DMS153 treated with DMSO at 0.1 percent for 48 hours (cell line): ENCODE data around the gene STRA6.

Experiments
- DNase-seq: peaks from one replicate; lab custom pipeline; 2025; ENCODE audit not compliant: unreplicated experiment; lab: John Stamatoyannopoulos, UW

Gene STRA6, protein sequence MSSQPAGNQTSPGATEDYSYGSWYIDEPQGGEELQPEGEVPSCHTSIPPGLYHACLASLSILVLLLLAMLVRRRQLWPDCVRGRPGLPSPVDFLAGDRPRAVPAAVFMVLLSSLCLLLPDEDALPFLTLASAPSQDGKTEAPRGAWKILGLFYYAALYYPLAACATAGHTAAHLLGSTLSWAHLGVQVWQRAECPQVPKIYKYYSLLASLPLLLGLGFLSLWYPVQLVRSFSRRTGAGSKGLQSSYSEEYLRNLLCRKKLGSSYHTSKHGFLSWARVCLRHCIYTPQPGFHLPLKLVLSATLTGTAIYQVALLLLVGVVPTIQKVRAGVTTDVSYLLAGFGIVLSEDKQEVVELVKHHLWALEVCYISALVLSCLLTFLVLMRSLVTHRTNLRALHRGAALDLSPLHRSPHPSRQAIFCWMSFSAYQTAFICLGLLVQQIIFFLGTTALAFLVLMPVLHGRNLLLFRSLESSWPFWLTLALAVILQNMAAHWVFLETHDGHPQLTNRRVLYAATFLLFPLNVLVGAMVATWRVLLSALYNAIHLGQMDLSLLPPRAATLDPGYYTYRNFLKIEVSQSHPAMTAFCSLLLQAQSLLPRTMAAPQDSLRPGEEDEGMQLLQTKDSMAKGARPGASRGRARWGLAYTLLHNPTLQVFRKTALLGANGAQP

DNA sequence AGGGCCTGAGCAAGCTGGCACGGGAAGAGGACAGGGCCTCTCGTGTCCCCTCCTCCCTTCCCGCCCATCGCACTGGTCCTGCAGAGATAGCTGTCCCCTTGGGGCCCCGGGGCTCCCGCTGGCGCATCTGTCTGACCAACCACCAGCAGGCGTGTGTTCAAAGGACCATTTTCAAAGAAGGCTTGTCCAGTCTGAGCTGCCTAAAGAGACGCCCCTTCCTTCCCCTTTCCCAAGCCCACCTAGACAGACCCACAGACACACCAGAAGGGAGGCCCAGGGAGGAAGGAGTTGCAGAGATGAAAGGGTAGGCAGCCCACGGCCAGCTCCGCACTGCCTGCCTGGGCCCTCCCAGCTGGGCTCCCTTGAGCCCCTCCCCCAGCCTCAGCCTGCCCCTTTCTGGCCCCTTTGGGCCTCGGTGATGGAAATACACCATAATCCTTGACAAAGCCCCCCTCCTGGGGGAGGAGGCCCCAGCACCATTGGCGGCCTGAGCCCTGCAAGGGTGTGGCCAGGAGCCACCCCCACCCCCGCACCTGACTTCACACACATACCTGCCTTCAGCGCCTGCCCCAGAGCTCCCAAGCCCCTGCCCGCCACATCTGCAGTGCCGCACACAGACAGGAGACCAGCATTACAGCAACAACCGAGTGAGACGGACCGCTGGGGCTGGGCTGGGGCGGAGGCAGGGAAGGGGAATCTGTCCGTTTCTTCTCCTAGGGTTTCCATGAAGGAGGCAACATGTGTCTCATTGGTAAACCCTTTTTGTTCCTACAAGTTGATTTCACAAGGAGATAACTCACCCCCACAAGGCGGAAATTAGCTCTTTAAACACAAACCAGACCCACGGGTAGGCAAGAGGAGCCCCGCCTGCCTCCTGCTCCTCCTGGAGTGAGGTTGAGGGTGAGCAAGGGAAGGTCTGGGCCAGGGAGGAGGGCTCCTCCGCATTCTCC lies at the start of gene STRA6:
STRA6 (minus strand) TSS at position 336 of the 950 bp plus-strand sequence. CDS start 520 bp downstream, outside the sequence.
- DNase-seq = peak; percentile 32

DNA sequence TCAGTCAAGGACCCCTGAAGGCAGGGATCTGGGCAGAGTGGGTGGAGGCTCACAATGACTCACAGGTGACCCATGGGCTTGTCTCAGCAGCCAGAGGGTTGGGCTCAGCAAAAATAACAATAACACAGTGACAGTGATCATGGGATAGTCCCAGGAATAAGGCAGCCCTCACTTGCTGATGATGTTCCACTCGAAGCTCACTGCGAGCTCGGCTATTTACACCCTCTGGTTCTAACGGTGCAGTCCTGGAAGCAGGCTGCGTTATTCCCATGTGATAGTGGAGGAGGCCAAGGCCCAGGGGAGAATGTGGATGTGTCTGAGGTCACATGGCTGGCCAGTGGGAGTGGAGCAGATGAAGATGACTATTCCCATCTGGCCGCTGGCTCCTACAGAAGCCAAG lies 49.7 kb upstream of the STRA6 start:
- no peak for DNase-seq

DNA sequence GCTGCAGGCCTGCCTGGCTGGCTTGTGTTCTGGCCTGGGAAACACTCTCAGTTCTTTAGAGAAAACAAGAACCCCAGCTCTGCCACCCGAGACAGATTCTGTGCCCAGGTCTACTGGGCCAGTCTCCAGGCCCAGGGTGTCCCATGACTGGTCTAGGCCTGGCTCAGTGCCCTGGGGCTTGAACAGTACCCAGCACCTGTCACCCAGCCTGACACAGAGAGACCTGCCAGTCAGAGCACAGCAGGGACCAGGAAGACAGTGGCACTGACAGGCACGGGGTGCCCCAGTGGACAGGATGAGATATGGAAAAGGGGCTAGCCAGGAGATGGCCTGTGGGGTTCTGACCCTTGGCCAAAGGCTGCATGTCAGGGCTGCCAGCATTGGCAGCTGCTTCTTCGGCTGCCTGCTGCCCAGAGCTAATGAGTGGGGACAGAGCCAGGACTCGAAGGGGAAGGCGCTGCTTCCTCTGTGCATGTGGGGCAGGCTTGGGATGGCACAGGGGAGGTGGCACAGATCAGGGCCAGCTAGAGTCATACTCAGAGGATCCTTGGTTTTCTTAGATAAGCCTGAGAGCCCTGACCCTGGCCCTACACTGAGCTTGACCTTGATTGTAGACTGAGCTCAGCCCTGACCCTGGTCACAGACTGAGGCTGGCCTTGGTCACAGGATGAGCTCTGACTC lies 48.7 kb upstream of the STRA6 start:
- DNase-seq = no peak

DNA sequence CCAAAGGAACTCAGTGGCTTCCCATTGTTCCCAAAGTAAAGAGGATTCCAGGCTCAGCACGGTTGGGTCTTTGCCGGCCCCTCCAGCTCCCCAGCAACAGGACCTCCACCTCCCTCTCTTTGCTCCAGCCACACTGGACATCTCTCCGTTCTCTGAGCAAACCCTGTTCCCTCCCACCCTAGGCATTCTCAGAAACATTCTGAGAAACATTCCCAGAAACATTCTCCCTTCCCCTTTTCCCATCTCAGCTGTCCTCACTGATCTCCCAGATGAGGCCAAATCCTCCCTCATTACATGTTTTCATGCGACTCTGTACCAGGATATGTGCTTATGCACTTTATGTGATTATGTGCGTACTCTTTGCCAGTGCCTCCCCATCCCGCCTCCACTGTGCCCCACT lies 47.7 kb upstream of the STRA6 start:
- DNase-seq = no peak

DNA sequence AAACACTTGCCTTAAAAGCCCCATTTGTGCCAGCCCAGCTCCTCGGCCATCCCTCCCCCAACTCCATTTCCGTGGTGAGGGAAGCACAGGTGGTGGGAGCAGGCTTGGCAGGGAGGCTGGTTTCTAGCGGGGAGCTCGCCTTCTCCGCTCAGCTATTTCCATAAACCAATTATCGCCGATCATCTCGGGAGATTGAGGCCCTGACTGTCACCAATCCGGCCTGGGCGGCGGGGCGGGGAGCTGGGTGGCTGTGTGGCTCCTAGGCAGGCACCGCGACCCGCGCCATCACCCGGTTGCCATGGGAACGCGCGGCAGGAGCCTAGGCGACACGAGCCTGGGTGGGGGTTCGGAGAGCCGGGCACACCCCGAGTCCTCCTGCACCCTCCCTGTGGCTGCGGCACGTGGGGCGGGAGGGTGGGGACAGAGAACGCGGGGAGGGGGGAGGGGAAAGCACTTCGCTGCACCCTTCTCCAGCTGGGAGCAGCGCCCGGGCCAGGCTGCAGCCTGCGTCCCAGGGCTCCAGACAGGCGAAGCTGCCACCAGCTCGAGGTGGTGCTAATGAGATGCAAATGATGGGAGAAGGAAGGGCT lies 42.9 kb upstream of the STRA6 start:
- DNase-seq = peak; percentile 54

DNA sequence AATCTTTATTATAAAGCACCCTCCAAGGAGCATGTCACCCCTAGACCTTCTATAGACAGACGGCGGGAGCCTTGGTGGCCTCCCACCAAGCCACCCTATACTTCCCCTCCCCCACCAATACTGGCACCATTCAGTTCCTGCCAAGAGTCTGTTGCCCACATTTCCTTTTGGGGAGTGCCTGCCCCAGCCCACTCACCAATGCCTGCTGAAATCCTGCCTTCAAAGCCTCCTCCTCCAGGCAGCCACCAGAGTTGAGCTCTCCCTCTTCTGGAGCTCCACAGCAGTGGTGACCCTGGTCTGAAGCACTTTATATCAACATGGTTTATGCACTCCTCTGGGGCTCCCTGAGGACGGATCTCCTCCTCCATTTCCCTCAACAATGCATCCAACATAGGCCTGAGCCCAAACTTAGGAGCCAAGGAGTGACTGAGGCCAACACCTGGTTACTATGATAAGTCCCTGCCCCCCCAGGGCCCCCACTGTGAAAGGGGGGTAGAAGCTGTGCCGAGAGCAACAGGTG lies 42.3 kb upstream of the STRA6 start:
- DNase-seq = no peak

DNA sequence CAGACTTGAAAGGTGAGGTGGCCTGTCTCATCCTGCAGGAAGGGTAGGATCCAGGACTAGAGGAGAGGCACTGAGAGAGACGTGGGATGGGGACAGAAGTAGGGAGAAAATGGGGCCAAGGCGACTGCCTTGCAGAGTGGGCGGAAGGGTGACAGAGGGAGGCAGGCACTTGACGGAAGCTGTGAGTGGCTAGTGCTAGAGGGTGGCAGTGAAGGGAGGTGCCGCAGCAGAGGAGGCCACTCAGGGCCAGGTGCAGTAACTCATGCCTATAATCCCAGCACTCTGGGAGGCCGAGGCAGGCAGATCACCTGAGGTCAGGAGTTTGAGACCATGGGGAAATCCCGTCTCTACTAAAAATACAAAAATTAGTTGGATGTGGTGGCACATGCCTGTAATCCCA lies 40.8 kb upstream of the STRA6 start:
- DNase-seq = no peak

DNA sequence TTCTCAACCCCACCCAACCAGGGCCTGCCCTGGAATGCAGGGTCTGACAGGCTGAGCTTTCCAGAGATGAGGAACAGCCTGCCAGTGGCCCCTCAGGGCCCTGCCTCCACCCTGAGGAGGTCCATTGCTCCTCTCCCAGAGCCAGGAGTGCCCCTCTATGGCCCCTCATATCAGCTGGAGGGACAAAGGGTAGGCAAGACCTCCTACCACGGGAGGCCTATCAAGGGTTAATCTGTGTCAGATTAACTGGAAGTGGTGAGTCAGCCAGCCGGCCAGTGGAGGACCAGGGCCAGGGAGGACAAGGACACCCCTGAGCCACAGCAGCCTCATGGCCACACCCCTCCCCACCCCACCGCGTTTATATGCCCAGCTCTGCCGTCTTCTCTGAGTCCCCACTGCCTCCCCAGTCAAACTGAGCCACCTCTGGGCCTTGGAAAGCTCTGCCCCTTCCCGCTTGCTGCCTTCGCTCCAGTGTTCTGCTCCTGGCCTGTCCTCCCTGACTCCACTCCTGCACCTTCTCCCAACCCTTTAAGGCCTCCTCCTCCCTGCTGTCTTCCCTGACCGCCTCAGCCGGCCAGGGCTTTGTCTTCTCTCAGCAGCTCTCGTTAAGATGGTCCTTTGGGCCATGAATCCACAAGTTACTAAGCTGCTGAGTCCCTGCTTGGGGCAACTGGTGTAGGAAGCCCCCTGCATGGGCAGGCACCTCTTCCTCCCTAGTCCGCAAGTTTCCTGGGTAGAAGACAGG lies 40.0 kb upstream of the STRA6 start:
- no peak for DNase-seq

DNA sequence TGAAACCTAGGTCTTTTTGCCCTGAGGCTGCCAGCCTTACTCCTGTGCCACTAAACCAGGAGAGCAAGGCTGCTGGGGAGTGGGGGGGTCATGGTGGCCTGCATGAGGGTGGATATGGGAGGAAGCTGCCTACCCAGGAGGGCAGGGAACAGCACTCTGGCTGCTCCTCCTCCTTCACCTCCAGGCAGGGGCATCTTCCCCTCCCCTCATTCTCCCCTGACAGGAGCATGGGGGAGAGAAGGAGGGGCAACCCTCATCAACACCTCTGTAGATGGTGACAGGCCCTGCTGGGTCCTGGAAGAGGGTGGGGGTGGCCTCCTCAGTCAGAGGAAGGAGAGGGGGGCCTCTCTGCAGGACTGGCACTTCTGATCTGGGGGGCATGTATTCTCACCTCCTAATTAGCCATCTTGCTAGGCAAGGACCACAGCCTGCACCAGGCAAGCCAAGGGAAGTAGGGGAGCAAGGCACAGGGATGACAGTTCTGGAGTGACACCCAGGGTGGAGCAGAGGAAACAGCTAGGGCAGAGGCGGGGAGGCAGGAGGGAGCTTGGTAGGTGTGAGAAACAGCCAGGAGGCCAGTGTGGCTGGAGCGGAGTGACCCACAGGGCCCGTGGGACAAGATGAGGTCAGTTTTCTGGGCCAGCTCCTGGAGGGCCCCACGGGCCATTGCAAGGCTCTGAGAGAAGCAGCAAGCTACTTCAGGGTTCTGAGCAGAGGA lies 38.5 kb upstream of the STRA6 start:
- DNase-seq = no peak

DNA sequence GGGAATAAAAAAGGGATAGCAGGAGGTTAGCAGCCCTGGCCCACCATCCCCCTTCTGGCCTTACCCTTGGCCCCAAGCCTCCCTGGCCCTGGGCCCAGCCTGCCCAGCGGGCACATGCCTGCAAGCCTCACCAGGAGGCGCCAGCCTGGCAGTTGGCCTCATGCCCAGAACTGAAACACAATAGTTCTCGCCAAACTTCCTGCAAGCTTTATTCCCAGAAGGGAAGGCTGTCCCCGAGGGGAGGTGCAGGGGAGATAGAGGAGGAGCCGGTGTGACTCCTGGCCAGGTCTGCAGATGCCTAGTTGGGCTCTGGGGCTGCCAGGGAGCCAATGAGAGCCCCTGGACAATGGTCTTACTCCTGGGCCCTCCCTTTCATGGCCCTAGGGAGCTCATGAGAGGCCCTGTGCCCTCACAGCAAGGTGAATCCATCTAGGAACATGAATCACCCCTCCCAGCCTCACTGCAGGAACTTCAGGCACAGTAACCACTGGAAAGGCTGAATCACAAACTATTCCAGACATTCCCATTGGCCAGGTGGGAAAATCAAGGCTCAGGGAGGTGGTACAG lies 37.5 kb upstream of the STRA6 start:
- peak; percentile 84 for DNase-seq

DNA sequence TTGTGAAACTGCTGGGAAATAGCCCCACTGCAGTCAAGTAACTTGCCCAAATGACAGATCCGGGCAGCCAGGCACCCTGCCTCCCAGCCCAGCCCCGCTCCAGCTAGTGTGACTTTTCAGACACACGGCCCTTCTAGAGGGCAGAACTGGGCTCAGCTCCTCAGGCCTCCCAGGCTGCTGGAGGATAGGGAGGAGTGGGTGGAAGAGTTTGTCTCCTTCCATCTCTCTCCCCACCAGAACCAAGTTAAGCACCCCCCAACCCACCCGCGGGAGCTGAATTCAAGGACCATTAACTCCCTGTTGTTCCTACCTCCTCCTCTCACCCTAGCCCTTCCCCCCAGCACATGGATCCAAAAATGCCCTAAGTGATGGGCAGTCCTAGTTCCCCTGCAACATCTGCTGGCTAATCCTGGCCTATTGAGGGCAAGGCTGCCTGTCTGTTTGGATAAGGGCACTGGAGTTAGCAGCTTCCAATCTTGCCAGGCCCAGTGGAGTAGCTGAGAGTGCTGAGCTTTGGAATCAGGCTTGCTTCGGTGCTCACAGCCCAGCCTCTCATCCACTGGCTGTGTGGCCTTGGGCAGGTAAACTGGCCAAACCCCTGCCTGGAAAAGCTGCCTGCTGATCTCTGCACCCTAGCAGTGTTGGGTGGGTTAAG lies 36.6 kb upstream of the STRA6 start:
- DNase-seq = no peak

DNA sequence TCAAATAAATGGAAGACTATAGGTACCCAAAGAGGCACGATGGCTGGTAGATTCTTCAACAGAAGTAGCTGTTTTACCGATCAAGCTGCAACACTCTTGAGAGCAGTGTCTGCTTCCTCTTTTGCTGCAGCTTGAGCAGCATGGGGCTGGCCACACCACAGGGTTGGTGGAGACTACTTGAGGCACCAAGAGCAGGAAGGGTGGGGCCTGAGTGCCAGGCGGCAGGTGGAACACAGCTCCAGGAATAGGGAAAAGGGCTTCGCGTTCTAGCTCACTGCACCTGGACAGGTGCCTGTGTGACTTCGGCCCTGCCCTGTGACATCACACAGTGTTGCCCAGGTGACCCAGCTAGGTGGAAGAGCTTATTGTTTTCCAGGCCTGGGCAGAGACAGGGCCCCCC lies 33.4 kb upstream of the STRA6 start, which contains the start of gene CCDC33:
CCDC33 (plus strand) TSS at position 365 of the 400 bp plus-strand sequence. CDS start 394 bp downstream, outside the sequence.
- DNase-seq = peak; percentile 61

DNA sequence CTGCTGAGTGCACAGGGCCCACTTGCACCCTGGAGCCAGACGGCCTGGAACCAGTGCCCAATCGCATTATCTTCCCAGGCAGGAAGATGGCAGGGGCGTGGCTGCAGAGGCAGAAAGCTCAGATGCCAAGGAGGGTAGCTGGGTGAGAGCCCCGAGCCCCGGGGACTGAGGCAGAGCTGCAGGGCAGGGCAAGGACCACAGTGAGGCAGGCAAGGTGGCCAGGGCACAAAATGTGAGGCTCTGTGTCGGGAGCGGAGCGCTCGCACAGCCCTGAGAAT lies 31.9 kb upstream of the STRA6 start:
- DNase-seq = no peak

DNA sequence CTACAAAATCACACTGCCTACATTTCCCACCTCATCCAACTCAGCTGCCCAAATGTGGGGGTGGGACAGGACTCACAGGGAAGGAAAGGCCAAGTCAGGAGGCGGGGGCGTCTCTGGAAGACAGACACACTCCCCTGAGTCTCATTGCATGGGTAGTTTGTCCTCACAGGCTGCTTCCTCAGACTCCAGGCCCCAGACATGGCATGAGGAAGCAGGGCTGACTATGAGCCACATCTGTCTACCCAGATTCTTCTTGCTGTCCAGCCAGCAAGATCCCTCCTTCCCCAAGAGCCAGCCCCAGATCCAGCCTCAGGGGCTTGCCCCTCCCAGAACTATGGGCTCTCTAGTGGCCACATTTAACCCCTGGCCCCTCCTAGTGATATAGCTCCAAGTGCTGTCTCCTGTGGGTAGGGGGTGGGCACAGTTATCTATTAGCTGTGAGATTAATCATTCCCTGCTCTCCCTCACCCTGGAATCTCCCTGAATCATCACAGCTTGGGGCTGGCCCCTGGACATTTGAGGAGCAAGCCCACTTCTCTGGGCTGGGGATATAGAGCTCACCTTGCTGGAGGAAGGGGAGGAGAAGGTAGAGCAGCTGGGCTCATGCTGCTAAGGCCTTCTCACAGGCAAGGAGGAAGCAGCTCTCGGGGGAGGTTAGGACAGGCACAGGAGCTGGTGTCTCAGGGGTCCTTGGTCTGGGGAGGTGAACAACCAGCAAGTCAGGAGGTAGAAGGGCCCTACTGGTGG lies 31.4 kb upstream of the STRA6 start:
- no peak for DNase-seq

DNA sequence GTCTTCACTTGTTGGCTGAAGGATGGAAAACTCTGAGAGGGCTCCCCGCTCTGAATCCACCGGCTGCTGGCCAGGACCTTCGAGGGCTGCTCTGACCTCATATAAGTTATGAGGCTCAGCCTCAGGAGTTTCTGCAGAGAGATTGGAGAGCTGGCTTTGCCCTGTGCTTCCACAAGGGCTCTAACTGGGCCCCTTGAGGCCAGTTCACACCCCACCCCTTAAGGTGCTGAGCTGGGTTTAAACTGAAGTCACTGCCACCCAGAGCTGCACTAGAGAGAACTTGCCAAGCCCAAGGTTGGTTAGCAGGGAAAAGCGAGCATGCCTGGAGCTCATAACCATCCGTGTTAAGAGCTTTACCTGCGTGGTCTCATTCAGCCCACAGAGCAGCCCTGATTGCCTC lies 30.8 kb upstream of the STRA6 start:
- DNase-seq = no peak

DNA sequence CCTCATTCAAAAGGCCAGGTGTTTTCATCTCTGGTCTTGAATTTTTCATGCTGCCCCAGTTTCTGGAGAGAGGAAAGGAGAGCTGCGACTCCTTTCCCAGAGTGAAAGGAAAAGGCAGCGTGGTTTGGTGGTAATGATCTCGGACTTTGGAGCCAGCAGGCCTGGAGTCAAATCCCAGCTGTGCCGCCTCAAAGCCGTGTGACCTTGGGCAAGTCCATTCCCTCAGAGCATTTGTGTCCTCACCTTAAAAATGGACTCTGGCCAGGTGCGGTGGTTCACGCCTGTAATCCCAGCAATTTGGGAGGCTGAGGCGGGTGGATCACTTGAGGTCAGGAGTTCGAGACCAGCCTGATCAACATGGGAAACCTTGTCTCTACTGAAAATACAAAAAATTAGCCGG lies 28.9 kb upstream of the STRA6 start:
- no peak for DNase-seq

DNA sequence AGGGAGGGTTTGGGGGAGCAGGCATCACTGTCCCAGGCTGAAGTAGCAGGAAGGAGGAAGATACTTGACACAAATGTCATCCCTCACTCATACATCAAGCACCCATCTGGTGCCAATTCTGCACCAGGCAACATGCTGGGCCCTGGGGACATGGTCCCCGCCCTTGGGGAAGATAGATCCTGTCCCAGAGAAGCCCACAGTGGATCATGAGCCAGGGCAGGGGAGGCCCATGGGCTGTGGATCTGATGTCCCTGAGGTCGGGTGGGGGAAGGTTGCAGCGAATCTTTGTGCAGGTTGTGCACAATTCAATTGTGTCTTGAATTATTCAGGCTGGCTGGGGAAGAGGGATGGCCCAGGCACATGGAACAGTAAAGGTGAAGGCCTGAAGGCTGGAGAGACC lies 27.1 kb upstream of the STRA6 start:
- no peak for DNase-seq

DNA sequence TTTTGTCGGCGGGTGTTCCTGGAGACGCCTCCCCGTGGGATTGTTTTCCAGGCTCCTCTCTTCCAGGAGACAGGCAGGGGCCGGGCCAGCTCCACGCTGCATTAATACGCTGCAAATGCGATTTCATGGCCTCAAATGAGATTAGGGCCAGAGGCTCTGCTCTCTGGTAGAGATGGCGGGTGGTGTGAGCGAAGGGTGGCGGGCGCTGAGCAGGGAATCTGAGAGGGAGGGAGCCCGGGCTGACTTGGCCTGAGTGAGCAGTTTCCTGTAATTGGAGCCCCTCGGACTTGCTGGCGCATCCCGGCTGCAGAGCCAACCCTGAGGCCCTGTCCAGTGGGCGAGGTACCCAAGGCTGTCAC lies 26.1 kb upstream of the STRA6 start:
- DNase-seq = no peak
